ENCODE data around the gene ZNF467. TPM values are rescaled to one million over a fixed set of nuclear protein-coding genes. Genes with fewer than 3 reads are reported as not detected.

The ZNF467 gene
- total RNA-seq, 1 donor from 2014 or later = 64.2 TPM

DNA sequence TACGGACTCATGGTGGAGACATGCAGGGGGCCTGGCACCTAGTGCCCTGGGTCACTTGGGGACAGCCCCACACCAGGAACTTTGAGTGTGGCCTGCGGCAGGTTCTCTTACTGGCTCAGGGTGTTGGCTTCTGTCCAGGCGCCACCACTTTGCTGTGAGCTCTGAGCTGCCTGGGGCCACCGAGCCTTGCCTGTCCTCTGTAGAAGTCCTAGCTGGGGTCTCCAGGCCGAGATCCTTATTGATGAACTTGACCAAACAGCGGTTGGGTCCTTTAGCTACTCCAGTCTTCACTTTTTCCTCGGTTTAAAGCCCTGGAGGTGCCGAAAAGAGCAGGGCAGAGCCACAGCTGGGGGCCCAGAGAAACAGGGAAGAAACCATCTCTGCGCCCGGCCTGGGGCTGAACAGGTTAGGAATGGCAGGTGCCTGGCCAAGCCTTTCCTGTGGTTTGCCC is 41.3 kb downstream of the ZNF467 start:
- Mint-ChIP-seq H3K9me3 (ENCODE audit: unreplicated experiment) (no peaks in the 10 kb centered on the region), H3K4me1 (ENCODE audit: unreplicated experiment) (peaks cover 23% of the 10 kb centered on the region), H3K27ac (ENCODE audit: unreplicated experiment) (no peak overlapping the region), H3K4me3 (ENCODE audit: unreplicated experiment) (no peak overlapping the region), H3K36me3 (ENCODE audit: low read depth, unreplicated experiment) (peaks cover 23% of the 10 kb centered on the region), H3K27me3 (ENCODE audit: unreplicated experiment) (peaks cover 6% of the 10 kb centered on the region)
- no peak for DNase-seq (ENCODE audit: low spot score)
- TF ChIP-seq, protein P1, sequence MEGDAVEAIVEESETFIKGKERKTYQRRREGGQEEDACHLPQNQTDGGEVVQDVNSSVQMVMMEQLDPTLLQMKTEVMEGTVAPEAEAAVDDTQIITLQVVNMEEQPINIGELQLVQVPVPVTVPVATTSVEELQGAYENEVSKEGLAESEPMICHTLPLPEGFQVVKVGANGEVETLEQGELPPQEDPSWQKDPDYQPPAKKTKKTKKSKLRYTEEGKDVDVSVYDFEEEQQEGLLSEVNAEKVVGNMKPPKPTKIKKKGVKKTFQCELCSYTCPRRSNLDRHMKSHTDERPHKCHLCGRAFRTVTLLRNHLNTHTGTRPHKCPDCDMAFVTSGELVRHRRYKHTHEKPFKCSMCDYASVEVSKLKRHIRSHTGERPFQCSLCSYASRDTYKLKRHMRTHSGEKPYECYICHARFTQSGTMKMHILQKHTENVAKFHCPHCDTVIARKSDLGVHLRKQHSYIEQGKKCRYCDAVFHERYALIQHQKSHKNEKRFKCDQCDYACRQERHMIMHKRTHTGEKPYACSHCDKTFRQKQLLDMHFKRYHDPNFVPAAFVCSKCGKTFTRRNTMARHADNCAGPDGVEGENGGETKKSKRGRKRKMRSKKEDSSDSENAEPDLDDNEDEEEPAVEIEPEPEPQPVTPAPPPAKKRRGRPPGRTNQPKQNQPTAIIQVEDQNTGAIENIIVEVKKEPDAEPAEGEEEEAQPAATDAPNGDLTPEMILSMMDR (IDR thresholded peaks at IDR 0.05; ENCODE audit: unreplicated experiment) = no peak

DNA sequence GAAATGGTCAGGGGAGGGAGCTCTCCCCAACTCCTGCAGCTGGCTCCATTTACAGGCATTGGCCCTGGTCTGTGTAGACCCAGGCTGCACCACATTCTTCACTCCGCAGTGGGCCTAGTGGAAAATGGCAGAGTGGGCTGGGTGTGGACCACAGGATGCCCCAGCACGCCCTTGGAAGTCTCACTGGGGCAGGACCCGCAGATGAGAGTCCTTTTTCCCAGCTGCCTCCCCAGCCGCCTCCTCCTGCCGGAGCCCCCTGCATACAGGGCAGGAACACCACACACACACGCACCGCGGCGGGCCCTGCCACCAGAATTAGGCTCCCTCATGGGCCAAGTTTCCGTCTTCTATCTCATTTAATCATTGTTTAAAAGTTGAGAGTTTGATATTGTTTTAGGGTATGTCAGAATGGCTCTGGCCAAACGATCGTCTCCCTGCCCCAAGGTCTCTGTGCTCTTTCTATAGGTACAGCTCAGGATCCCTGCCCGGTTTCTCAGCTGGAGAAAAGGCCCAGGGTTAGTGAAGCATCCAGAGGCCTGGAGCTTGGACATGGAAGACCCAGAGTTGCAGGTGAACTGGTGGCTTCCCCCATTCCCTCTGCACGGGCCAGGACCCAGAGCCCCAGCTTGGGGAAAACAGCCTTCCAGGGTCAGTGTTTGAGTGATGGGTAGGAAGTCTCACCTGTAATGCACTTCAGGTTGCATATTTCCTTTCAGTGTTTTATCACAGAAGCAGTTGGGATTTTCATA is 42.0 kb downstream of the ZNF467 start:
- Mint-ChIP-seq H3K4me3 (ENCODE audit: unreplicated experiment) (no peak overlapping the region), H3K27me3 (ENCODE audit: unreplicated experiment) (peaks cover 10% of the 10 kb centered on the region), H3K4me1 (ENCODE audit: unreplicated experiment) (peaks cover 23% of the 10 kb centered on the region), H3K27ac (ENCODE audit: unreplicated experiment) (no peak overlapping the region), H3K36me3 (ENCODE audit: low read depth, unreplicated experiment) (peaks cover 26% of the 10 kb centered on the region), H3K9me3 (ENCODE audit: unreplicated experiment) (no peaks in the 10 kb centered on the region)
- no peak for DNase-seq (ENCODE audit: low spot score)
- TF ChIP-seq, protein P1 (IDR thresholded peaks at IDR 0.05; ENCODE audit: unreplicated experiment) = no peak

DNA sequence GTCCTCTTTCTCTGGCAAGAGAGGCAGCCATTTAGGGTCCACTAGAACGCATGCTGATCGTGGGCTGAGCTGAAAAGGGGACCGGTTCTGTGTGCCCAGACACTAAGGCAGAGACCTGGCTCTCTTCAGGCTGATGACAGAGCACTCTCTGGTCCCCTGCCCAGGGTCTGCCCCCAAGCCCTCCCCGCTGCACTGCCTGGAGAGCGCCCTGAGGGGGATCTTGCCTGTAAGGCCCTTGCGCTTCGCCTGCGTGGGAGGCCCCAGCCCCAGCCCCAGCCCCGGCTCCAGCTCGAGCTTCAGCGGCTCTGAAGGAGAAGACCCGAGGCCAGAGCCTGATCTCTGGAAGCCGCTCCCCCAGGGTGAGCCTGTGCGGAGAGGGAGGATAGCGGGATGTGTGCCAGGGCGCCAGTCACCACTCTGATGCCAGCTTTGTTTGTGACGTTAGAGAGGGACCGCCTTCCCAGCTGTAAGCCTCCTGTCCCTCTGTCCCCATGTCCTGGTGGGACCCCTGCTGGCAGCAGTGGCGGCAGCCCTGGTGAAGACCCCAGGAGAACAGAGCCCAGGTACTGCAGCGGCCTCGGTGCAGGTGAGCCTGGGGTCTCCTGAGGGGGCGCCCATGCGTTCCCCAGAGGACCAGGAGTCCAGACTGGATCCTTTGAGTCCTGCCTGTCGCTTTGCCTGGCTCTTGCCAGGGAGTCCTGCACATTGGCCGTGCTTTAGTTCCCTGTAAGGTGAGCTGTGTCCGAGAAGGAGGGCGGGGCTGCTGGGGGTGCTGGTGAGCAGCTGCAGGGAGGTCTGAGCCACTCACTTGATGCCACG is 43.2 kb downstream of the ZNF467 start:
- H3K9me3 Mint-ChIP-seq (ENCODE audit: unreplicated experiment) = no peaks in the 10 kb centered on the region
- H3K27ac Mint-ChIP-seq (ENCODE audit: unreplicated experiment) = no peak overlapping the region
- H3K36me3 Mint-ChIP-seq (ENCODE audit: low read depth, unreplicated experiment) = peaks cover 26% of the 10 kb centered on the region
- peaks cover 23% of the 10 kb centered on the region for H3K4me1 Mint-ChIP-seq (ENCODE audit: unreplicated experiment)
- TF ChIP-seq, protein P1 (IDR thresholded peaks at IDR 0.05; ENCODE audit: unreplicated experiment) = no peak
- H3K27me3 Mint-ChIP-seq (ENCODE audit: unreplicated experiment) = peaks cover 8% of the 10 kb centered on the region
- DNase-seq (ENCODE audit: low spot score) = no peak
- H3K4me3 Mint-ChIP-seq (ENCODE audit: unreplicated experiment) = no peak overlapping the region

DNA sequence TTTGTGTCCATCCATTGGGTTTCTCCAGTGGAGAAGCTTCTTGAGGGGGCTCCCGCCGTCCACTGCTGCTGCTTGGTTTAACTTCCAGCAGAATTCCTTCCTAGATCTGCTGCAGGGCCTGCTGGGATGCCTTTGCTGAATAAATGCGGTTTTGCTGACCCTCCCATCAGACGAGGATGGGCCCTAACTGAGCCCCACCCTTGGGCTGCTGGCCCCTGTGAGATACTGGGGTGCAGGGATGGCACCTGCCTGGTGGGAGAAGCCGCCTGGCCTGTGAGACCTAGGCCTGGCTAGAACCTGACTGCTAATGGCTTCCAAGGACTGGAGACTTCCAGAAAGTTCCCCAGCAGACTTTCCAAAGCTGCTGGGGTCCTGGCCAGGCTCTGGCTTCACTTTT is 43.8 kb downstream of the ZNF467 start:
- Mint-ChIP-seq H3K4me3 (ENCODE audit: unreplicated experiment) (no peak overlapping the region), H3K27ac (ENCODE audit: unreplicated experiment) (no peak overlapping the region), H3K4me1 (ENCODE audit: unreplicated experiment) (peaks cover 18% of the 10 kb centered on the region), H3K9me3 (ENCODE audit: unreplicated experiment) (no peaks in the 10 kb centered on the region), H3K27me3 (ENCODE audit: unreplicated experiment) (peaks cover 8% of the 10 kb centered on the region), H3K36me3 (ENCODE audit: low read depth, unreplicated experiment) (peaks cover 26% of the 10 kb centered on the region)
- DNase-seq (ENCODE audit: low spot score) = no peak
- TF ChIP-seq, protein P1 (IDR thresholded peaks at IDR 0.05; ENCODE audit: unreplicated experiment) = no peak
